Neural cell (in vitro differentiated cells): ENCODE results near the gene TMPRSS6.

Experiments used
- EZH2 ChIP-seq: fragments of 200-600, 300-800 bp; shearing (Covaris generic), sonication (generic); IDR thresholded peaks from 2 replicates; pipeline ENCODE4 v1.6.1; 2014; ENCODE audit warnings: antibody characterized with exemption, low read length, borderline replicate concordance, mild to moderate bottlenecking; ENCODE audit not compliant: insufficient read depth, poor library complexity, severe bottlenecking
- POLR2AphosphoS5 ChIP-seq: IDR thresholded peaks from 2 replicates; pipeline ENCODE4 v1.6.1; 2012
- TAF1 ChIP-seq: IDR thresholded peaks from 2 replicates; pipeline ENCODE4 v1.6.1; 2012; ENCODE audit warnings: low read depth

DNA sequence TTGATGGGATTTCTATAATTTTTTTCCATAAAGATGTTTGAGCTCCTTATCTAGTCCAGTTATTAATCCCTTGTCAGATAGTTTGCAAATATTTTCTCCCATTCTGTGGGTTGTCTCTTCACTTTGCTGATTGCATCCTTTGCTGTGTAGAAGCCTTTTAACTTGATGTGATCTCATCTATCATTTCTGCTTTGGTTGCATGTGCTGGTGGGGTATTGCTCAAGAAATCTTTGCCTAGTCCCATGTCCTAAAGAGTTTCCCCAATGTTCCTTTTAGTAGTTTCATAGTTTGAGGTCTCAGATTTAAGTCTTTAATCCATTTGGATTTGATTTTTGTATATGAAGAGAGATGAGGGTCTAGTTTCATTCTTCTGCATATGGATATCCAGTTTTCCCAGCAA lies 41.9 kb upstream of the TMPRSS6 start:
- TF ChIP-seq TAF1 (no peak), POLR2AphosphoS5 (no peak), EZH2 (no peak)
